Skeletal muscle satellite cell (primary cell): ENCODE data around the gene ZNF584.
A peak's percentile ranks its signal among the peaks of the same experiment; 100 is the strongest.
"Not testable (repeated sequence)": the region's sequence is repeated elsewhere in the genome, so short reads cannot be mapped to it uniquely, and the experiment has no call there.

Experiments
- H3K27me3 ChIP-seq: 2 replicates; pipeline ENCODE4 v1.7.0; 2013; ENCODE audit warnings: low read length; ENCODE audit not compliant: control insufficient read depth, insufficient read depth
- H3K36me3 ChIP-seq: 2 replicates; pipeline ENCODE4 v1.7.0; 2013; ENCODE audit warnings: mild to moderate bottlenecking, control low read depth, low read length; ENCODE audit not compliant: insufficient read depth
- H3K4me1 ChIP-seq: 2 replicates; pipeline ENCODE4 v1.7.0; 2013; ENCODE audit warnings: low read length; ENCODE audit not compliant: control insufficient read depth, insufficient read depth
- H3K4me2 ChIP-seq: 2 replicates; pipeline ENCODE4 v1.7.0; 2013; ENCODE audit warnings: mild to moderate bottlenecking, low read length
- H3K4me3 ChIP-seq: 2 replicates; pipeline ENCODE4 v1.7.0; 2013; ENCODE audit warnings: low read length
- H3K9ac ChIP-seq: 2 replicates; pipeline ENCODE4 v1.7.0; 2013; ENCODE audit warnings: mild to moderate bottlenecking, low read depth, low read length, moderate library complexity
- H3K9me3 ChIP-seq: replicated peaks from 2 replicates; pipeline ENCODE4 v1.7.0; 2013; ENCODE audit warnings: mild to moderate bottlenecking, control low read depth, low read length

Gene ZNF584

DNA sequence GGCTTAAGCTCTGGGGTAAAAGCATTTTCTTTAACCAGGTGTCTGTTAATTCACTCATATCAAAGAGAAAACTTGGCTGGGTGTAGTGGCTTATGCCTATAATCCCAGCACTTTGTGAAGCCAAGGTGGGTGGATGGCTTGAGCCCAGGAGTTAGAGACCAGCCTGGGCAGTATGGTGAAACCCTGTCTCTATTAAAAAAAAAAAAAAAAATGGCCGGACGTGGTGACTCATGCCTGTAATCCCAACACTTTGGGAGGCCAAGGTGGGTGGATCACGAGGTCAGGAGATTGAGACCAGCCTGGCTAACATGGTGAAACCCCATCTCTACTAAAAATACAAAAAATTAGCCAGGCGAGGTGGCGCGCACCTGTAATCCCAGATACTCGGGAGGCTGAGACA, 31.7 kb upstream of the ZNF584 start:
- H3K4me3 ChIP-seq, H3K27me3 ChIP-seq, H3K36me3 ChIP-seq, H3K4me2 ChIP-seq, H3K9me3 ChIP-seq, H3K9ac ChIP-seq: not testable (repeated sequence)
- H3K4me1 ChIP-seq, result peaks cover 12% of the 10 kb centered on the region

DNA sequence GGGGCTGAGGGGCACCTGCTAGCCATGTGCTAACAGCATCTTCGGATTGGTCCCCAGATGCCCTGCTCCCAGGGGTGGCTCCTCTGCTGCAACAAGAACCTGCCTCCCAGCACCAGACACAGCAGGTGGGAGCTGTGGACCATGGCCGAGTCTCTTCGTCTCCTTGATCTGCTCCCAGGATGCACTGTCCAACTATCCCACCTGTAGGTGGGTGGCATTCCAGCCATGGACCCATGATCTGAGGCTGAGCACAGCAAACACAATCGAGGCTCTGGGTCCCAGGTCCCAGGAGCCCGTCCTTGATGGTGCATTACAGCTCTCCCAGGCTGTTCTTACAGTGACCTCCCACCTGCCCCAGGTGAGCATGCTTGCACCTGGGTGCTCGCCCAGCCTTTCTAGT, 29.2 kb upstream of the ZNF584 start:
- Histone ChIP-seq H3K27me3 (no peaks in the 10 kb centered on the region), H3K9ac (no peak overlapping the region), H3K36me3 (no peaks in the 10 kb centered on the region), H3K4me3 (no peak overlapping the region), H3K9me3 (no peaks in the 10 kb centered on the region), H3K4me1 (peaks cover 17% of the 10 kb centered on the region), H3K4me2 (peak overlapping the region; percentile 94)

- H3K27me3 ChIP-seq, result no peaks in the 10 kb centered on the region
Observed at GRCh38 chr19:58380037-58380661, 28.3 kb upstream of the ZNF584 start.

GRCh38 chr19:58380662-58381459, 27.6 kb upstream of the ZNF584 start, which contains the start of gene ZNF837:
Gene ZNF837 (minus strand): TSS chr19:58381030. CDS start chr19:58369332, 11,698 bp downstream.
- no peaks in the 10 kb centered on the region for H3K36me3 ChIP-seq
- peak within 1 kb of the TSS; percentile 94 for H3K4me2 ChIP-seq
- peak within 1 kb of the TSS; percentile 91 for H3K9ac ChIP-seq
- no peaks in the 10 kb centered on the region for H3K27me3 ChIP-seq
- H3K4me1 ChIP-seq, result peaks cover 25% of the 10 kb centered on the region
- peak within 1 kb of the TSS; percentile 90 for H3K4me3 ChIP-seq
- H3K9me3 ChIP-seq, result no peaks in the 10 kb centered on the region

More at GRCh38 chr19:58380037-58380661, 28.3 kb upstream of the ZNF584 start:
- peak overlapping the region; percentile 94 for H3K4me2 ChIP-seq
- H3K4me1 ChIP-seq, result peaks cover 18% of the 10 kb centered on the region
- peak overlapping the region; percentile 90 for H3K4me3 ChIP-seq
- H3K9ac ChIP-seq, result peak overlapping the region; percentile 91
- no peaks in the 10 kb centered on the region for H3K36me3 ChIP-seq
- no peaks in the 10 kb centered on the region for H3K9me3 ChIP-seq

DNA sequence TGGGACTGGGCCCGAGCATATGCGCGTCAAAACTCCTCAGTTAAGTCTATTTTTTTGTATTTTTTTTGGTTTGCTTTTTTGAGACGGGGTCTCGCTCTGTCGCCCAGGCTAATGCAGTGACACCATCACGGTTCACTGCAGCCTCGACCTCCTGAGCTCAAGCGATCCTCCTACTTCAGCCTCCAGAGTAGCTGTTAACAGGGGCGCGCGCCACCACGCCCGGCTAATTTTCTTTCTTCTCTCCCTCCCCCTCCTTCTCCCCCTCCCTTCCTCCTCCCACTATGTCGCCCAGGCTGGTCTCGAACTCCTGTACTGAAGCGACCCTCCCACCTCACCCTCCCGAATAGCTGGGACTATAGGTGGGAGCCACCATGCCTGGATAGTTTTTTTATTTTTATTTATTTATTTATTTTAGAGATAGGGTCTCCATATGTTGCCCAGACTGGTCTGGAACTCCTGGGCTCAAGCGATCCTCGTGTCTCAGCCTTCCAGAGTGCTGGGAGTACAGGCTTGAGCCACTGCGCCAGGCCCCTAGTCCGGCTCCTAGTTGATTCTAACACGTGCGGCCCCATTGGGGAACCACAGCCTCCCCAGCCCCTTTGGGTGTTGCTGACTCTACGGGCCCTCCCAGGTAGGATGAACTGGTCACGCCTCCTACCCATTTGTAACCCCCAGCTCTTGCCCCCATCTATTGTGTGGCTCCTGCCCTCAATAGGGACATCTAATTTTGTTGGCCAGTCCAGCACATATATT, 26.8 kb upstream of the ZNF584 start:
- no peaks in the 10 kb centered on the region for H3K9me3 ChIP-seq

DNA sequence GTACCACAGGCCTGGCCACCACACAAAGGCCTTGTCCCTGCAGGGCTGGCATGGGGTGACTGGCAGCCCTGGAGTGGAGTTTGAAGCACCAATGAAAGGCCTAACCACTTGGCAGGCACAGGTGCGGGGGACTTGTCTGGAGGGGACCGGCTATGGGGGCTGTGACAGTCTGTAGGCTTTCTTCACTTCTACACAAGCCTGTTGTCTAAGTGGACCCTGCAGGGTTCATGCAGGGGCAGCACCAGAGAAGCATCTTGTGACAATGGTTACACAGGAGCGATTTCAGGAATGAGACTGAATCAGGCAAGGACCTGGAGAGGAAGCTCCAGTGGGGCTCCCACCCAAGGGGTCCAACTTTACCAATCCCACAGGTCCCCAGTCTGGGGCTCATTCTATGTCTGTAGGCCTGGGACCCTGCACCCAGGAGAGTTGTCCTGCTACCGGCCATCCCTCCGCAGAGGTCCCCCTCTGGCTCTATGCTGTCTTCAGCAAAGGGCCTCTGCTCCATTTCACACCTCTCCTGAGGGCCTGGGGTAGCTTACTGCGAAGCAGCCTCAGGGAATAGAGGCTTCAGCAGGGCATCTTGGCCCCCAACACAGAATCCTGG, 25.3 kb upstream of the ZNF584 start:
- H3K4me3 ChIP-seq, result no peak overlapping the region
- H3K4me1 ChIP-seq, result peaks cover 32% of the 10 kb centered on the region

More for the DNA sequence above, 26.8 kb upstream of the ZNF584 start:
- Histone ChIP-seq H3K4me1 (peaks cover 30% of the 10 kb centered on the region), H3K4me2 (peak overlapping the region; percentile 94), H3K4me3 (peak overlapping the region; percentile 90), H3K9ac (peak overlapping the region; percentile 91), H3K36me3 (no peaks in the 10 kb centered on the region), H3K27me3 (no peaks in the 10 kb centered on the region)

GRCh38 chr19:58385313-58385890, 23.0 kb upstream of the ZNF584 start:
- peak overlapping the region; percentile 89 for H3K4me3 ChIP-seq
- peak overlapping the region; percentile 100 for H3K4me2 ChIP-seq
- H3K4me1 ChIP-seq, result peaks cover 30% of the 10 kb centered on the region
- no peaks in the 10 kb centered on the region for H3K9me3 ChIP-seq
- peaks cover 16% of the 10 kb centered on the region for H3K36me3 ChIP-seq
- peak overlapping the region; percentile 99 for H3K9ac ChIP-seq
- H3K27me3 ChIP-seq, result no peaks in the 10 kb centered on the region

More for the DNA sequence above, 25.3 kb upstream of the ZNF584 start:
- Histone ChIP-seq H3K4me2 (no peak overlapping the region), H3K9me3 (no peaks in the 10 kb centered on the region), H3K27me3 (no peaks in the 10 kb centered on the region), H3K36me3 (peaks cover 3% of the 10 kb centered on the region), H3K9ac (no peak overlapping the region)

DNA sequence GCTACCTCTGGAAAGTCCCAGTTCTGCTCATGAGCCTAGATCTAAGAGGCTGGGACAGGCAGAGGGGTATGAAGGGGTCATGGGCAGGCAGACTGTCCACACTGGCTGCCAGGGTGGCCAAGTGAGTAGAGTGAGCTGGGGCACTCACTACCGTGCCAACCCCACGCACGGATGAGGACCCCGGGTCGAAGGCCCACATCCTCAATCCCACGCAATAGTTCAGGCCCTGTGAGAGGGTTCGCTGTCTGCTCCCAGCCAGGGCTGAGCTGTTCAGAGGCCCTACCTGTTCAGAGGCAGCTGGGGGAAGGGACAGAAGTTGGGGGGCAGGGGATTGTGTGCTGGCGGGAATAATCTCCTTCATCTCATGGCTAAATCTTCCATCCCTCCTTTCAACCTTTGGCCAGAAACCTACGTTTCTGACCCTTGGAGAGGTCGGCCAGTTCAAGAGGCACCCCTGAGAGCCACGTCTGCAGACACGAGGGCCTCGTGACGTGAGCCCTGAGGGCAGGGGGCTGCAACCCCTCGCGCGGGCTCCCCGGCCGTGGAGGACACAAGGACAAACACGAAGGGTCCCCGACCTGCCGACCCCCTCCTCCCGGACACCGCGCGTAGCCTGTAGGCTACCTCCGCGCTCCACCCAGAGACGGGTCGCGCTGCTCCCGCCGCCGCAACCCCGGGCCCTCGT, 22.4 kb upstream of the ZNF584 start:
- Histone ChIP-seq H3K36me3 (peaks cover 21% of the 10 kb centered on the region), H3K9me3 (no peaks in the 10 kb centered on the region), H3K4me3 (peak overlapping the region; percentile 89), H3K9ac (peak overlapping the region; percentile 99), H3K4me2 (peak overlapping the region; percentile 100), H3K27me3 (no peaks in the 10 kb centered on the region), H3K4me1 (peaks cover 30% of the 10 kb centered on the region)

- Histone ChIP-seq H3K4me1 (peaks cover 29% of the 10 kb centered on the region), H3K4me3 (peak within 1 kb of the TSS; percentile 89), H3K9ac (peak within 1 kb of the TSS; percentile 99), H3K36me3 (peaks cover 26% of the 10 kb centered on the region), H3K9me3 (no peaks in the 10 kb centered on the region), H3K27me3 (no peaks in the 10 kb centered on the region), H3K4me2 (peak within 1 kb of the TSS; percentile 100)
Observed at GRCh38 chr19:58386576-58387337, 21.7 kb upstream of the ZNF584 start, which contains the start of gene RPS5. Gene RPS5 (plus strand): TSS chr19:58387269. CDS start chr19:58388138, 869 bp downstream.
